Ovary (tissue), 9 donors: ENCODE measurements around the gene SLIT3. TPM values are rescaled to one million over a fixed set of nuclear protein-coding genes. Genes with fewer than 3 reads are reported as not detected.
A peak's percentile ranks its signal among the peaks of the same experiment; 100 is the strongest.

Source experiments
- DNase-seq, 5 donors: peaks; one replicate each; pipeline ENCODE4 v3.0.0-alpha.2; 2019 to 2020
- H3K27ac ChIP-seq, 2 donors: fragments of 200-600 bp; one replicate each; pipeline versions ENCODE4 v1.5.1 to v1.8.0; 2019 to 2022
- H3K27me3 ChIP-seq: fragments of 200-600 bp; one replicate; pipeline ENCODE4 v1.8.0; 2022
- H3K36me3 ChIP-seq: fragments of 200-600 bp; sonication (generic); one replicate; pipeline ENCODE4 v1.5.1; 2019
- H3K4me1 ChIP-seq: one replicate; pipeline ENCODE4 v1.8.1; 2013; ENCODE audit warnings: mild to moderate bottlenecking, moderate library complexity; ENCODE audit not compliant: insufficient read depth
- H3K4me3 ChIP-seq: fragments of 200-600 bp; sonication (generic); one replicate; pipeline ENCODE4 v1.5.1; 2017
- H3K9me3 ChIP-seq, 2 donors: fragments of 200-600 bp in 1 of 2; sonication (generic) in 1 of 2; one replicate each; pipeline versions ENCODE4 v1.5.1 to v1.8.1; 2013 to 2019; ENCODE audit warnings: mild to moderate bottlenecking in 1 of 2, moderate library complexity in 1 of 2
- EP300 ChIP-seq: sonication (generic); formaldehyde crosslinking; IDR thresholded peaks from one replicate; pipeline ENCODE4 v1.6.1; 2017; ENCODE audit warnings: antibody characterized with exemption
- POLR2A ChIP-seq: fragments of 450-650 bp; IDR thresholded peaks from one replicate; pipeline ENCODE4 v1.6.1; 2017; ENCODE audit warnings: antibody characterized with exemption, mild to moderate bottlenecking, moderate library complexity
- WGBS, 3 donors: extraction: QIAGEN DNeasy Blood & Tissue Kit in 1 of 3; methylation state at CpG; one replicate each; pipeline versions ENCODE4 v1.1.5 to v1.1.7; 2013 to 2017; 5-methylcytosine and 5-hydroxymethylcytosine counted together
- intact Hi-C, 4 donors: fragments of 100-400 bp; cut with DNase I; formaldehyde crosslinking; loops; one replicate each; pipeline versions ENCODE4 v1.11.0 to v1.15.1; 2022 to 2023
- polyA plus RNA-seq, 2 donors: library from polyadenylated mRNA; stranded (reverse); fragments of 200-250 nt in 1 of 2; fragments of 350-450 nt in 1 of 2; fragmentation: Illumina TruSeq in 1 of 2; extraction: RNeasy Lipid Tissue Mini Kit (QIAGEN cat#74804) in 1 of 2; gene quantifications; one replicate each; pipeline ENCODE4 v1.2.3, GENCODE V29; 2013 to 2014
- total RNA-seq, 7 donors: library from RNA; depleted of rRNA in 2 of 7; stranded (reverse); fragments of >200 nt in 2 of 7; fragmentation: NEBNext Ultra II Directional in 3 of 7; extraction: Animal tissue kit (Norgen Biotek cat#: 25700) in 3 of 7; gene quantifications; one replicate each; pipeline versions ENCODE4 v1.1.0 to v1.2.4, GENCODE V29; 2016 to 2023
- TF ChIP-seq, protein P1 (sequence below), 3 donors: fragments of 450-650 bp in 2 of 3; fragments of 200-600 bp in 1 of 3; IDR thresholded peaks; one replicate each; pipeline versions ENCODE4 v1.5.1 to v1.8.0; 2016 to 2022; ENCODE audit warnings: antibody characterized with exemption in 3 of 3, mild to moderate bottlenecking in 1 of 3
- donor health status: DM: no; HTN: no; CAD: no; lungs with moderate emphysema.
- donor health status: DM: no; HTN: no; CAD: no.
- donor health status: Bipolar disorder and iron deficiency.
- donor health status: DM: yes; HTN: yes; CAD: no.
- donor health status: DM: no; HTN: no; CAD: no.
- donor health status: DM: yes; HTN: yes; CAD: no.

The SLIT3 gene
- total and polyA plus RNA-seq, 9 donors = 10.3 to 106 (median 24.4) TPM

DNA sequence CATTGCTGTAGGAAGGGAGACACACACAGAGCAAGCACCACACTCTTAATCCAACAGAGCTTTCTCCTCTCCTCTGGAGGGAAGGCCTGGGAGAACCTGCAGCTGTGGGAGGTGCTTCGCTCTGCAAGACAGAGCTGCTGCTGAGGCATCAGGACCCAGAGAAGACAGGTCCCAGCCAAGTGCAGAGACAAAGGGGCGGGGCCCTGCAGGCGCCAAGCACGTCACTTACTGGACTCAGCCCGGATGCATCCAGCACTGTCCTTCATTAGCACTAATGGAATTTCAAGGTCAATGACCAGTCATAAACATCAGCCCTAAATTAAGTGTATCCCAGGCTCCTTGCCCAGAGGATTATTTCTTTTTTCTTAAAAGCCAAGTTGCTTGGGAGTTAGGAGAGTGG lies 384.7 kb downstream of the SLIT3 start:
- Histone ChIP-seq H3K4me3 (no peak overlapping the region), H3K27me3 (no peaks in the 10 kb centered on the region), H3K36me3 (no peaks in the 10 kb centered on the region), H3K9me3 (no peaks in the 10 kb centered on the region), H3K4me1 (peaks cover 2% of the 10 kb centered on the region), H3K27ac (no peak overlapping the region)
- intact Hi-C loops = no loop called here
- peak; percentile 38 to 83 (median 81) for DNase-seq
- TF ChIP-seq POLR2A (no peak), EP300 (peak; percentile 36)
- 6 to 9% (median 8%) methylated on average over 5 of the region's 5 CpGs for WGBS, 3 donors

DNA sequence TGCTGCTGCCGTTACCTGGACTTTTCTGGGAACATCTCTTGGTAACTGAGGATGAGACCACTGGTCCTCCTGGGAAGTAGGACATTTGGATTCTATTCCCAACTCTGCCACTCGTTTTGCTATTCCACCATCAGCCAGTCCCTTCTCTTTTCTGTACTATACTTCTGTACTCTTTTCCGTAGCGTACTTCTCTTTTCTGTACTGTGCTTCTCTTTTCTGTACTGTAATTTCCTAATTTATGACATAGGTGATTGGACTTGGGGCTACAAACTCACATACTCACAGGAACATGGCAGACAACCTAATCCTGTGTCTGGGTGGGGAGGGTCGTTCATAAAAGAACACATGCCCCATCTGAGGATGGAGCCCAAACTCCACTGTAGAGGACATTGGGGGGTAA lies 386.4 kb downstream of the SLIT3 start:
- Histone ChIP-seq H3K36me3 (no peaks in the 10 kb centered on the region), H3K27me3 (no peaks in the 10 kb centered on the region), H3K27ac (no peak overlapping the region), H3K4me3 (no peak overlapping the region), H3K9me3 (no peaks in the 10 kb centered on the region), H3K4me1 (peaks cover 2% of the 10 kb centered on the region)
- no peak for DNase-seq
- WGBS, 3 donors = 87 to 90% (median 89%) methylated on average over 5 of the region's 5 CpGs
- intact Hi-C loops = no loop called here
- TF ChIP-seq, protein P1, sequence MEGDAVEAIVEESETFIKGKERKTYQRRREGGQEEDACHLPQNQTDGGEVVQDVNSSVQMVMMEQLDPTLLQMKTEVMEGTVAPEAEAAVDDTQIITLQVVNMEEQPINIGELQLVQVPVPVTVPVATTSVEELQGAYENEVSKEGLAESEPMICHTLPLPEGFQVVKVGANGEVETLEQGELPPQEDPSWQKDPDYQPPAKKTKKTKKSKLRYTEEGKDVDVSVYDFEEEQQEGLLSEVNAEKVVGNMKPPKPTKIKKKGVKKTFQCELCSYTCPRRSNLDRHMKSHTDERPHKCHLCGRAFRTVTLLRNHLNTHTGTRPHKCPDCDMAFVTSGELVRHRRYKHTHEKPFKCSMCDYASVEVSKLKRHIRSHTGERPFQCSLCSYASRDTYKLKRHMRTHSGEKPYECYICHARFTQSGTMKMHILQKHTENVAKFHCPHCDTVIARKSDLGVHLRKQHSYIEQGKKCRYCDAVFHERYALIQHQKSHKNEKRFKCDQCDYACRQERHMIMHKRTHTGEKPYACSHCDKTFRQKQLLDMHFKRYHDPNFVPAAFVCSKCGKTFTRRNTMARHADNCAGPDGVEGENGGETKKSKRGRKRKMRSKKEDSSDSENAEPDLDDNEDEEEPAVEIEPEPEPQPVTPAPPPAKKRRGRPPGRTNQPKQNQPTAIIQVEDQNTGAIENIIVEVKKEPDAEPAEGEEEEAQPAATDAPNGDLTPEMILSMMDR (IDR thresholded peaks at IDR 0.05) = no peak
- TF ChIP-seq EP300 = no peak
- no peak for TF ChIP-seq POLR2A

DNA sequence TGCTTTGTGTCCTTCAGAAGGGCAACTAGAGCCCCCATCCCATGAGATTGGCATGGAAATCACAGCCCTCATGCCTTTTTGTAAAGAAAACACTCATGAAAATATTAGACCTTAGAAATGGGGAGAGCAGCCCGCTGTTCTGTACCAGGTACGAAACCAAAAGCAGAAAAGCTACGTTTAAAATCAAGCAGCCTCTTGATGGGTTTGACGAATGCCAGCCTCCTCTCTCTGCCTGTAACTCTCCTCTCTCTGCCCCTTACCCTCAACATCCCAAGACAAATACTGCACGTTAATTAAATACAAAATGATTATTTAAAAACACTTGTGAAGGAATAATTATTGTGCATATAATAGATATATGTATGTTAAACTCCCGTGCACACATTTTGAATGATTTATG lies 390.1 kb downstream of the SLIT3 start:
- Histone ChIP-seq H3K27me3 (no peaks in the 10 kb centered on the region), H3K9me3 (no peaks in the 10 kb centered on the region), H3K4me3 (no peak overlapping the region), H3K36me3 (no peaks in the 10 kb centered on the region), H3K4me1 (peaks cover 2% of the 10 kb centered on the region), H3K27ac (no peak overlapping the region)
- TF ChIP-seq POLR2A = no peak
- TF ChIP-seq EP300 = no peak
- TF ChIP-seq, protein P1 (IDR thresholded peaks at IDR 0.05) = no peak
- DNase-seq = no peak
- intact Hi-C loops = no loop called here
- WGBS, 3 donors = 66 to 79% (median 66%) methylated on average over 6 of the region's 6 CpGs

DNA sequence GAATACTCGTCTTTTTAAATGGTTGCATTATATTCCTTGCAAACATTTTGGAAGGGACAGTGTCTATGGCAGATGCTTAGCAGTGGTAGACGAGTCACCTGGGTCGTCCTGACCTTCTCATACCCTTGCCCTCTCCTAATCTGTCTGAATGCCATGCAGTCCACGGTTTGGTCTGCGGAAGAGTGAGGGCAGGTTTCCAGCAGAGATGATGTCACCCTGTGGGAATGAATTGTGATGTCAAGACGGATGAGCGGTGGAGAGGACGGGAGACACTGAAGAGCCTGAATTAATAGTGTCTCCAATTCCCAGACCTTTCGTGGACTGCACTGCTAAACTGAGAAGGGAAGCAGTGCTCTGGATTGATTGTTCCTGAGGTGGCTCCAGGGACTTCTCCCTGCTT lies 392.7 kb downstream of the SLIT3 start:
- H3K36me3 ChIP-seq = no peaks in the 10 kb centered on the region
- H3K4me1 ChIP-seq = peaks cover 2% of the 10 kb centered on the region
- no peaks in the 10 kb centered on the region for H3K9me3 ChIP-seq
- no peaks in the 10 kb centered on the region for H3K27me3 ChIP-seq
- DNase-seq = no peak
- no peak overlapping the region for H3K27ac ChIP-seq
- intact Hi-C loops = no loop called here
- TF ChIP-seq EP300 (no peak), POLR2A (no peak)
- TF ChIP-seq, protein P1 (IDR thresholded peaks at IDR 0.05) = no peak
- 35 to 50% (median 43%) methylated on average over 9 of the region's 9 CpGs for WGBS, 3 donors
- no peak overlapping the region for H3K4me3 ChIP-seq

DNA sequence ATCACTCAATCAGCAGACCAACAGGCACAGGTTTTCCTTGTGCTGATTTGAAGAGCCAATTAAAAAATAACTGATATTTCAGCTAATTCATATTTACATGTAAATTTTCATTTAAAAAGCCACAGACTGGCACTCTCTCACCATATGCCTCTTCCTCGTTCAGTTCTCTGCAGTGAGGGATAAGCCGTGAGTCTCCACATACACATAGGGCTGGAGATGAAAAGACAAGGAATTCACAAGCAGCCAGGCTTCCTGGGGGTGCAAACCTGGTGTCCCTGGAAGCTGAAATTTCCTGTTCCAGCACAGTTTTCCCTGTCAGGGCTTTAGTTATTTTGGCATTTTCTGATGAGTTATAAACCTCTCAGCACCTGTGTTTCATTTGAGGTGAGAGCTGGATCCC lies 397.9 kb downstream of the SLIT3 start:
- intact Hi-C loops = no loop called here
- 86 to 88% (median 88%) methylated on average over 2 of the region's 2 CpGs for WGBS, 3 donors

More for the DNA sequence above, 397.9 kb downstream of the SLIT3 start:
- no peaks in the 10 kb centered on the region for H3K4me1 ChIP-seq
- no peaks in the 10 kb centered on the region for H3K36me3 ChIP-seq
- H3K27me3 ChIP-seq = no peaks in the 10 kb centered on the region
- H3K9me3 ChIP-seq = no peaks in the 10 kb centered on the region
- H3K27ac ChIP-seq = no peak overlapping the region
- H3K4me3 ChIP-seq = no peak overlapping the region
- no peak for DNase-seq
- no peak for TF ChIP-seq EP300
- no peak for TF ChIP-seq POLR2A
- TF ChIP-seq, protein P1 (IDR thresholded peaks at IDR 0.05) = no peak
